WTC11 (cell line): ENCODE results near the gene HMGB2. TPM values are rescaled to one million over a fixed set of nuclear protein-coding genes. Genes with fewer than 3 reads are reported as not detected.

Source experiments
- ATAC-seq: fragments of 200-7000 bp; cut with Tn5 transposase; 2 replicates; pipeline ENCODE4 v1.10.0; 2021; ENCODE audit warnings: mild to moderate bottlenecking, moderate library complexity
- CTCF ChIA-PET: fragments of 300-600 bp; sonication (Branson Sonifier 250); formaldehyde crosslinking; loops from one replicate; lab custom pipeline; 2021; ENCODE audit warnings: antibody characterized with exemption; lab: Charles Lee
- POLR2A ChIA-PET: fragments of 350-600 bp; sonication (Branson Sonifier 250); formaldehyde crosslinking; loops from one replicate; lab custom pipeline; 2021; ENCODE audit warnings: antibody characterized with exemption; lab: Charles Lee
- DNase-seq: peaks from one replicate; pipeline ENCODE4 v3.0.0; 2021; ENCODE audit warnings: low spot score
- H3K27ac Mint-ChIP-seq: 2 replicates; pipeline ENCODE4 v1.8.0; 2021; ENCODE audit warnings: mixed read lengths
- H3K27me3 Mint-ChIP-seq: 2 replicates; pipeline ENCODE4 v1.8.0; 2021; ENCODE audit warnings: low read depth, mild to moderate bottlenecking, moderate library complexity, mixed read lengths
- H3K36me3 Mint-ChIP-seq: 2 replicates; pipeline ENCODE4 v1.8.0; 2021; ENCODE audit warnings: mixed read lengths
- H3K4me1 Mint-ChIP-seq: 2 replicates; pipeline ENCODE4 v1.8.0; 2022; ENCODE audit warnings: mixed read lengths
- H3K4me3 Mint-ChIP-seq: 2 replicates; pipeline ENCODE4 v1.8.0; 2021; ENCODE audit warnings: mild to moderate bottlenecking, moderate library complexity, mixed read lengths
- H3K9me3 Mint-ChIP-seq: 2 replicates; pipeline ENCODE4 v1.8.0; 2021; ENCODE audit warnings: mixed read lengths
- ATF6 ChIP-seq: sonication (generic); formaldehyde crosslinking; IDR thresholded peaks from 2 replicates; pipeline ENCODE4 v1.8.1; 2023; ENCODE audit warnings: mild to moderate bottlenecking, missing genetic modification reagents
- ELF4 ChIP-seq: sonication (generic); formaldehyde crosslinking; IDR thresholded peaks from 2 replicates; pipeline ENCODE4 v1.8.1; 2022; ENCODE audit warnings: low read depth, mild to moderate bottlenecking, moderate library complexity, missing genetic modification reagents
- FOXK1 ChIP-seq: sonication (generic); formaldehyde crosslinking; IDR thresholded peaks from 2 replicates; pipeline ENCODE4 v1.8.0; 2022; ENCODE audit warnings: mild to moderate bottlenecking, moderate library complexity, missing genetic modification reagents
- FOXP1 ChIP-seq: sonication (generic); formaldehyde crosslinking; IDR thresholded peaks from 2 replicates; pipeline ENCODE4 v1.8.0; 2022; ENCODE audit warnings: missing genetic modification reagents, mild to moderate bottlenecking, moderate library complexity, borderline replicate concordance
- GRHL2 ChIP-seq: fragments of 250-450 bp; sonication (Bioruptor Pico); IDR thresholded peaks from 2 replicates; pipeline ENCODE4 v1.8.0; 2022; ENCODE audit warnings: mild to moderate bottlenecking, moderate library complexity; ENCODE audit not compliant: insufficient replicate concordance, severe bottlenecking
- GTF2I ChIP-seq: fragments of 250-450 bp; sonication (Bioruptor Pico); conservative IDR thresholded peaks from 2 replicates; pipeline ENCODE4 v1.4.0; 2021; ENCODE audit warnings: mild to moderate bottlenecking
- JUN ChIP-seq: sonication (generic); formaldehyde crosslinking; IDR thresholded peaks from 2 replicates; pipeline ENCODE4 v1.8.0; 2023; ENCODE audit warnings: mild to moderate bottlenecking, missing genetic modification reagents
- RELA ChIP-seq: sonication (generic); formaldehyde crosslinking; IDR thresholded peaks from 2 replicates; pipeline ENCODE4 v1.8.1; 2022; ENCODE audit warnings: missing genetic modification reagents, mild to moderate bottlenecking, borderline replicate concordance
- SP1 ChIP-seq: sonication (generic); formaldehyde crosslinking; conservative IDR thresholded peaks from 2 replicates; pipeline ENCODE4 v1.8.1; 2022; ENCODE audit warnings: missing genetic modification reagents
- TEAD1 ChIP-seq: sonication (generic); formaldehyde crosslinking; IDR thresholded peaks from 2 replicates; pipeline ENCODE4 v1.8.0; 2022; ENCODE audit warnings: mild to moderate bottlenecking, missing genetic modification reagents
- ZNF219 ChIP-seq: sonication (generic); formaldehyde crosslinking; IDR thresholded peaks from 2 replicates; pipeline ENCODE4 v1.8.0; 2023; ENCODE audit warnings: missing genetic modification reagents, mild to moderate bottlenecking, borderline replicate concordance
- ZNF232 ChIP-seq: sonication (generic); formaldehyde crosslinking; IDR thresholded peaks from 2 replicates; pipeline ENCODE4 v1.8.0; 2022; ENCODE audit warnings: mild to moderate bottlenecking, missing genetic modification reagents
- ZNF671 ChIP-seq: fragments of 250-450 bp; sonication (Bioruptor Pico); IDR thresholded peaks from 2 replicates; pipeline ENCODE4 v1.8.0; 2021; ENCODE audit warnings: mild to moderate bottlenecking
- total RNA-seq: library from RNA; stranded (reverse); gene quantifications from 3 replicates; pipeline ENCODE4 v1.2.3, GENCODE V29; 2021
- TF ChIP-seq, protein P1 (sequence below): sonication (generic); formaldehyde crosslinking; IDR thresholded peaks from 2 replicates; pipeline ENCODE4 v1.8.0; 2022; ENCODE audit warnings: mild to moderate bottlenecking, missing genetic modification reagents
- TF ChIP-seq, protein P2 (sequence below): sonication (generic); formaldehyde crosslinking; IDR thresholded peaks from 2 replicates; pipeline ENCODE4 v1.8.1; 2023; ENCODE audit warnings: mild to moderate bottlenecking, missing genetic modification reagents, borderline replicate concordance
- TF ChIP-seq, protein P3 (sequence below): sonication (generic); formaldehyde crosslinking; IDR thresholded peaks from 2 replicates; pipeline ENCODE4 v1.8.1; 2022; ENCODE audit warnings: low read depth, missing genetic modification reagents, borderline replicate concordance

HMGB2 gene
- total RNA-seq, 1 experiment from 2014 or later: 279 TPM

GRCh38 chr4:173289353-173289727, 44.8 kb downstream of the HMGB2 start (continued):
- TF ChIP-seq FOXK1 (CRISPR knock-in tag): no peak
- no peak for TF ChIP-seq ZNF232 (CRISPR knock-in tag)
- TF ChIP-seq FOXP1: no peak
- TF ChIP-seq GTF2I: no peak
- TF ChIP-seq ELF4 (CRISPR knock-in tag): no peak
- TF ChIP-seq TEAD1 (CRISPR knock-in tag): no peak

DNA sequence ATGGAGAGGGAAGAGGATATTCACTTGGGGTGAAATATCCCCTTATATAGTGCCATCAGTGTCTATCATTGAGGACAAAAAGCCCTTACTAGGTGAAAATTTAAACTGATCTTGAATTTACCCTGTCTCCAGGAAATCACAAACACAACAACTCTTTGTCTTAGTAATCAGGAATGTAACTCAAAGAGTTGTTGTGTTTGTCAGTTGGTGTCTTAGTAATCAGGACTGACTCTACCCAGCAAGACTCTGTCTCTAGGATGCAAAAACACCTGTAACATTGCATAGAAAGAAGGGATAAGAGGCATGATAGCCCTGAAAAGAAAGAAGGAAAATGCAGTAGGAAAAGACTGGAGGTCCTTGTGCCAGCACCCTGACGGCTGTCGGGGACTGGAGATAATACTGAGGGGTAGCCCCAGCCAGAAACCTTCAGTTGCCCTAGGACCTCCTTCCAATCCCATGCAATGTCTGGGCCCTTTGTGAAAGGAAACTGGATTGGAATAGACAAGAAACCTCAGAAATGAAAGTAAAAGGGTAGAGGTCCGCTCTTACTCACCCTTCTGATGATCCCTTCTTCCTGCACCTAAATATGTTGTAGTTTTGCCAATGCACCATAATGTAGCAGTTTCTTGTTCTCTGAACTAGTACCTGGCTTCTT, 45.3 kb downstream of the HMGB2 start:
- ATAC-seq: no peak

More for the DNA sequence above, 45.3 kb downstream of the HMGB2 start:
- Mint-ChIP-seq H3K36me3 (peaks cover 45% of the 10 kb centered on the region), H3K4me3 (no peak overlapping the region), H3K4me1 (peaks cover 2% of the 10 kb centered on the region; the same call in 1 of the 2 replicates), H3K9me3 (peaks cover 45% of the 10 kb centered on the region), H3K27me3 (no peaks in the 10 kb centered on the region; the same call in 1 of the 2 replicates), H3K27ac (no peak overlapping the region)
- POLR2A ChIA-PET: no interaction called here
- TF ChIP-seq, protein P1, sequence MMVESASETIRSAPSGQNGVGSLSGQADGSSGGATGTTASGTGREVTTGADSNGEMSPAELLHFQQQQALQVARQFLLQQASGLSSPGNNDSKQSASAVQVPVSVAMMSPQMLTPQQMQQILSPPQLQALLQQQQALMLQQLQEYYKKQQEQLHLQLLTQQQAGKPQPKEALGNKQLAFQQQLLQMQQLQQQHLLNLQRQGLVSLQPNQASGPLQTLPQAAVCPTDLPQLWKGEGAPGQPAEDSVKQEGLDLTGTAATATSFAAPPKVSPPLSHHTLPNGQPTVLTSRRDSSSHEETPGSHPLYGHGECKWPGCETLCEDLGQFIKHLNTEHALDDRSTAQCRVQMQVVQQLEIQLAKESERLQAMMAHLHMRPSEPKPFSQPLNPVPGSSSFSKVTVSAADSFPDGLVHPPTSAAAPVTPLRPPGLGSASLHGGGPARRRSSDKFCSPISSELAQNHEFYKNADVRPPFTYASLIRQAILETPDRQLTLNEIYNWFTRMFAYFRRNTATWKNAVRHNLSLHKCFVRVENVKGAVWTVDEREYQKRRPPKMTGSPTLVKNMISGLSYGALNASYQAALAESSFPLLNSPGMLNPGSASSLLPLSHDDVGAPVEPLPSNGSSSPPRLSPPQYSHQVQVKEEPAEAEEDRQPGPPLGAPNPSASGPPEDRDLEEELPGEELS: no peak
- no peak for TF ChIP-seq JUN (CRISPR knock-in tag)
- TF ChIP-seq FOXP1: no peak
- TF ChIP-seq ZNF219 (CRISPR knock-in tag): no peak
- TF ChIP-seq SP1 (CRISPR knock-in tag): no peak
- TF ChIP-seq GRHL2 (CRISPR knock-in tag): no peak
- TF ChIP-seq, protein P2, sequence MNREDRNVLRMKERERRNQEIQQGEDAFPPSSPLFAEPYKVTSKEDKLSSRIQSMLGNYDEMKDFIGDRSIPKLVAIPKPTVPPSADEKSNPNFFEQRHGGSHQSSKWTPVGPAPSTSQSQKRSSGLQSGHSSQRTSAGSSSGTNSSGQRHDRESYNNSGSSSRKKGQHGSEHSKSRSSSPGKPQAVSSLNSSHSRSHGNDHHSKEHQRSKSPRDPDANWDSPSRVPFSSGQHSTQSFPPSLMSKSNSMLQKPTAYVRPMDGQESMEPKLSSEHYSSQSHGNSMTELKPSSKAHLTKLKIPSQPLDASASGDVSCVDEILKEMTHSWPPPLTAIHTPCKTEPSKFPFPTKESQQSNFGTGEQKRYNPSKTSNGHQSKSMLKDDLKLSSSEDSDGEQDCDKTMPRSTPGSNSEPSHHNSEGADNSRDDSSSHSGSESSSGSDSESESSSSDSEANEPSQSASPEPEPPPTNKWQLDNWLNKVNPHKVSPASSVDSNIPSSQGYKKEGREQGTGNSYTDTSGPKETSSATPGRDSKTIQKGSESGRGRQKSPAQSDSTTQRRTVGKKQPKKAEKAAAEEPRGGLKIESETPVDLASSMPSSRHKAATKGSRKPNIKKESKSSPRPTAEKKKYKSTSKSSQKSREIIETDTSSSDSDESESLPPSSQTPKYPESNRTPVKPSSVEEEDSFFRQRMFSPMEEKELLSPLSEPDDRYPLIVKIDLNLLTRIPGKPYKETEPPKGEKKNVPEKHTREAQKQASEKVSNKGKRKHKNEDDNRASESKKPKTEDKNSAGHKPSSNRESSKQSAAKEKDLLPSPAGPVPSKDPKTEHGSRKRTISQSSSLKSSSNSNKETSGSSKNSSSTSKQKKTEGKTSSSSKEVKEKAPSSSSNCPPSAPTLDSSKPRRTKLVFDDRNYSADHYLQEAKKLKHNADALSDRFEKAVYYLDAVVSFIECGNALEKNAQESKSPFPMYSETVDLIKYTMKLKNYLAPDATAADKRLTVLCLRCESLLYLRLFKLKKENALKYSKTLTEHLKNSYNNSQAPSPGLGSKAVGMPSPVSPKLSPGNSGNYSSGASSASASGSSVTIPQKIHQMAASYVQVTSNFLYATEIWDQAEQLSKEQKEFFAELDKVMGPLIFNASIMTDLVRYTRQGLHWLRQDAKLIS: no peak
- no peak for TF ChIP-seq ZNF671
- no peak for TF ChIP-seq RELA
- TF ChIP-seq ATF6 (CRISPR knock-in tag): no peak
- TF ChIP-seq, protein P3, sequence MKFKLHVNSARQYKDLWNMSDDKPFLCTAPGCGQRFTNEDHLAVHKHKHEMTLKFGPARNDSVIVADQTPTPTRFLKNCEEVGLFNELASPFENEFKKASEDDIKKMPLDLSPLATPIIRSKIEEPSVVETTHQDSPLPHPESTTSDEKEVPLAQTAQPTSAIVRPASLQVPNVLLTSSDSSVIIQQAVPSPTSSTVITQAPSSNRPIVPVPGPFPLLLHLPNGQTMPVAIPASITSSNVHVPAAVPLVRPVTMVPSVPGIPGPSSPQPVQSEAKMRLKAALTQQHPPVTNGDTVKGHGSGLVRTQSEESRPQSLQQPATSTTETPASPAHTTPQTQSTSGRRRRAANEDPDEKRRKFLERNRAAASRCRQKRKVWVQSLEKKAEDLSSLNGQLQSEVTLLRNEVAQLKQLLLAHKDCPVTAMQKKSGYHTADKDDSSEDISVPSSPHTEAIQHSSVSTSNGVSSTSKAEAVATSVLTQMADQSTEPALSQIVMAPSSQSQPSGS (CRISPR knock-in tag): no peak
- TF ChIP-seq FOXK1 (CRISPR knock-in tag): no peak
- DNase-seq: no peak
- CTCF ChIA-PET: interaction anchor here (0.8 to 5.3 kb wide), 4 partner anchors 13 to 275 kb away, joined by 3 to 57 read pairs (median 4); partner anchors contain the start of gene HMGB2
